HS-27A (cell line): ENCODE measurements around the gene STEAP4.

Source experiments
- DNase-seq: peaks from one replicate; pipeline ENCODE4 v3.0.0-alpha.2; 2012; ENCODE audit warnings: low read depth, missing footprints

Gene STEAP4

DNA sequence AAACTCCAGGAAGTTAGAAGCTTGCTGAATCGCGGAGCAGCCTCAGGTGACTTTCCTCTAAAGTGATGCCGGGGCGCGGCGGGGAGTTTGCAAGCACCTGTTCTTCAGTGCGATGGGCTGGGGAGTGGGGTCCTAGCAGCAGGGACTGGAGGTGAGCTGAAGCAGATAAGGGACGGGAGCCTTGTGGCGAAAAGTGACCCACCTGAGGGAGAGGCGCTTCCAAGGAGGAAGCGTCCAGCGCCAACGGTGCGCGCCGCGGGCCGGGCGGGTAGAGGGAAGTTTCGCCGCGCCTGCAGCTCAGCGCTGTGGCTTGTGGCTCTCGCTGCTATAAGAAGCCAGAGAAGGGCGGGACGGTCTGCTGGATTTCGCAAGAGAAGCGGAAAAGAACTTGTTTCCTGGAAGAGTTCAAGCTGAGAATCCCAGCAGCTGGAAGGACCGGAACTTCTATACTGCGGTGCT is at the start of gene STEAP4:
TSS of gene STEAP4 (minus strand) at position 305 of the 459 bp plus-strand sequence. CDS start 22,625 bp downstream, outside the sequence.
- no peak for DNase-seq

DNA sequence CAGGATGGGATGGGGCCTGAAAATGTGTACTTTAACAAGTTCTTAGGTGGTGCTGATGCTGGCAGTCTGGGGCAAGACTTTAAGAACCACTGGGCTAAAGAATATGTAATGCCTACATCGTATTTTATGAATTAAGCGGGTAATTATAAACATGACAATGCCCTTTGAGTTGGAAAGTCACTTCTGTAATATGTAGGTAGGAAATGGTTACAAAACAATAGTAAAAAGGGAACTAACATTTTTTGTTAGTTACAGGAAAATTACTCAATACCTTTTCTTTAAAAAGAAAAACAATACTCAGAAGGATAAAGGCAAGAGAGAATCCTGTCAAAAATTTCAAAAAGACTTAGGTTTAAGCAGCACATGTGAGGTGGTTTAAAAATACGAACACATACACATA is 48.3 kb upstream of the STEAP4 start:
- DNase-seq: no peak

- no peak for DNase-seq
These were observed 43.4 kb upstream of the STEAP4 start for GRCh38 chr7:88350118-88350517.

GRCh38 chr7:88347517-88347916 is 40.8 kb upstream of the STEAP4 start:
- no peak for DNase-seq

GRCh38 chr7:88347090-88347489 is 40.4 kb upstream of the STEAP4 start:
- no peak for DNase-seq

- DNase-seq: no peak
These were observed 39.7 kb upstream of the STEAP4 start for GRCh38 chr7:88346357-88346756.

DNA sequence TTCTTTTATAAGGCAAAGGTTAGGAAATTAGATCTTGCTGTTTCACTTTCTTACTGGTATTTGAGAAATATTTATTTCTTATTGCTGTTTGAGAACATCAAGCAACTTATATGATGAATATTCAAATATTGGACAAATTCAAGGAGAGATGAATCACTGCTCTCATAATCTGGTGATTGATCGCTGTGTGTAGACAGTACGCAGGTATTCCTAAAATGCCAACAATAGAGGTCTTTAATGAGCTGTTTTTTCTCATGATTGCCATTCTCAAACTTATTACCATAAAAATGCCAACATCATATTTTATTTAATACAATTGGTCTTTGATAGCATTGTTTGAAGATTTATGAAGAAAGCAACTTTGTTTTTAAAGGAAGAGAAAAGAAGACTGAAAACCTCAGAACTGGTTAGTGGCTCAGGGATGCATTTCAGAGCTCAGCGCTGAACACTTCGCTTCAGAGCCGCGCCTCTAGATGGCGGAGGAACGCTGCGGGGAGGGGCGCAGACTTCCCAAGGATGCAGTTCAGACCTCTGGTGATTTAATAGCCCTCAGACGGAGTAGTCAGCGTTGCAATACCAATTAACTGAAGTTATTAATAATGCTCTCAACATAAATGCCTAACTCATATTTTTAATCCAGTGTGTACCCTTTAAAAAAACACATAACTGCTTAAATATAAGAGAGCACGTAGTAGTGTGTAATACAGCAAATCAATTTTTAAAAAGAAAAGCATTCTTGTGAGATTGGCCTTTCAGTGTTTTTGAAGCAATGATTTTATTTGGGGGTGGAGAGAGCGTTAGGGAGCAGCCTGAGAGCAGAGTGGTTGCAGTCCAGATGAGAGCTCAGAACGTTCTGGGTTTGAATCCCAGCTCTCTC is 38.5 kb upstream of the STEAP4 start:
- DNase-seq: no peak

- no peak for DNase-seq
These were observed 37.6 kb upstream of the STEAP4 start for GRCh38 chr7:88344271-88344670.

- no peak for DNase-seq
These were observed 32.7 kb upstream of the STEAP4 start for GRCh38 chr7:88339195-88339922.

- no peak for DNase-seq
These were observed 31.8 kb upstream of the STEAP4 start for GRCh38 chr7:88338503-88338902.

GRCh38 chr7:88337572-88337971 is 30.9 kb upstream of the STEAP4 start:
- peak; percentile 46 for DNase-seq

- no peak for DNase-seq
These were observed 24.6 kb upstream of the STEAP4 start for GRCh38 chr7:88331322-88331721.

DNA sequence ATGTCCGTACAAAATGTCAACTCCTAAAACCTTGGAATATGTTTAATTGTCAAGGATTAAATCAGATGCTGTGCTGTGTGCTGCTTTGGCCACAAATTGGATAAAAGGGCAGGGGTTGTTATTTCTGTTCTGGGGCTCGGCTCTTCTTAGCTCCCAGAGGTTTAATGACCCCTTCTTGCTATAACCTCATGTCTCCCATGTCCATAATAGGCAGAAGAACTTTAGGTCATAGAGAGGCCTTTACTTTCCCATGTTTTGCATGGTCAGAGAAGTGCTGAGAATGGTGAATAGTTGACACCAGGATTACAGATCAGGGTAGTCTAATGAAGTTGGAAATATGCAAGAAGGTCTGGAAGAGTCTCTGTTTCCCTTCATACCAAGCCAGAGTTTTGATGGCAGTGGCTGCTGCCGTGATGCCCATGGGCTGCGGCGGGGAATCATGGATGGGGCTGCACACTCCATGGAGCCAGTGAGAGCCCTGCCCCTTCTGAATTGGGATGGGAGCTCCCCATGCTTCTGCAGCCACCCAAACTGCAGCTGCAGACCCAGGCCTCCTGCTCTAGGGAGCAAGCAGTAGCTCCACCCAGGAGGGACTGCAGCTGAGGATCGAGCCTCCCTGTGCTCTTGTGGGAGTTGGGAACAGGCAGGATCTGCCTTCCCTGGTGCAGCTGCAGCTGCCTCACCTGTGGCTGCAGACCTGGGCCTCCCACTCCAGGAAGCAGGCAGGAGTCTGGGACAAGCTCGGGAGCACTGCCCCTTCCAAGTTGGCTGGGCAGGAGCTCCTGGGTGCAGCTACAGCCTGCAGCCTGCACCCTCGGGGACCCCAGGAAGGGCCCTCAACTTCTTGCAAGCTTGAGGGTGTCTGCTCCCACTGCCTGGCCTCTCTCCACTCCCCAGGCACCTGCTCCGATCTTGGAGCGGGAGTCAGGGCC is 23.1 kb upstream of the STEAP4 start:
- no peak for DNase-seq

DNA sequence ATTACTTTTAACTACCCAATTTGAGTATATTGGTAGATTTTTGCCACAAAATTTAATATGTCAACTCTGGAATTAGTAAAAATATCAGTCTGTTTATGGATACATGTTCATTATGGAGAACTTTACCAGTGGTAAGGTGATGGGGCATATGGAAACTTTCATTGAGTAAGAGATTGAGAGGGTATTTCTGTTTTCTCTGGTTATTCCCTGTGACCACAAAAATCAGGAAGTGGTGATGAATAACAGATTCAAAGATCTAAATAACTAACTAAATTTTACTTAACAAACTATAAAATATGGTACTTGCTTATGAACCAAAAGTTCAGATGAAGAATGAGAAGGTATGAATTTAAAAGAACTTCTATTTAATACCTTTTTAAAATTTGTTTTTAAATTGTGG is 22.1 kb upstream of the STEAP4 start:
- DNase-seq: no peak

GRCh38 chr7:88324699-88325098 is 18.0 kb upstream of the STEAP4 start:
- no peak for DNase-seq

- no peak for DNase-seq
These were observed 15.5 kb upstream of the STEAP4 start for GRCh38 chr7:88322151-88322550.

GRCh38 chr7:88321694-88322093 is 15.0 kb upstream of the STEAP4 start:
- no peak for DNase-seq

DNA sequence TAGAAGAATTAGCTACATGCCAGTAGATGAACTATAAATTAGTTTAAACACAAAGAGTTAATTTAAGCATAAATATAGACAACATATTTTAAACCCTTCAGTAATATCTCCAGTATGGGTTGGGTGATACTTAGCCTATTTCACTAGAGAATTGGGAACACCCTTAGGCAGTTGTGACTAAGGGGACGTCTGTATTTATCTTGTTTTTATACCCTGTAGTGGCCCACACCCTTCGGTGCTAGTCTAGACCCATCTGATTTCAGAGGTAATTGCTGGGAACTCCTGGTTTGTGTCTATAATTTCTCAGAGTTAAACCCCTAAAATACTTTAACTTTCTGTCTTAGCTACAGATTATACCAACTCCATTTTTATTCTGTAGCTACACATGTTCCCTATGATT is 11.5 kb upstream of the STEAP4 start:
- DNase-seq: no peak

- DNase-seq: no peak
These were observed 10.7 kb upstream of the STEAP4 start for GRCh38 chr7:88317422-88317821.

GRCh38 chr7:88316456-88316855 is 9.8 kb upstream of the STEAP4 start:
- DNase-seq: no peak

DNA sequence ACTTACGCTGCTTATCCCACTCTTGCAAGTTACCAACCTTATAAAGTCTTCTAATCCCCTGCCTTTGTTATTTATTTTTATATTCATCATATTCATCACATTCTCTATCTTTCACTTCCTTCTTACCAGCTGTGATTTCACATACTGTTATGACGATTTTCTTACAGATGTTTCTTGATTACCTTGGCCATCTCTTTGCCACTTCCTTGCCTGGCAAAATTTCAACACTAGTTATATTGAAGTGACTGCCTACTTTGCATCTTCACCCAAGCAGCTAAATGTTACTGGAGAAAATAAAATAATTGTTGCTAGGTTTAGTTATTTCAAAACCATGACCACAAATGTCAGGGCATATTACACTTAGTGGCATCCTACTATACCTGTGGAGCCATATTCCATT is 8.8 kb upstream of the STEAP4 start:
- no peak for DNase-seq

- no peak for DNase-seq
These were observed 7.4 kb upstream of the STEAP4 start for GRCh38 chr7:88314061-88314491.
